Measurements from ENCODE around the gene CREB1.
"Not testable (repeated sequence)": the region's sequence is repeated elsewhere in the genome, so short reads cannot be mapped to it uniquely, and the experiment has no call there.

The CREB1 gene

DNA sequence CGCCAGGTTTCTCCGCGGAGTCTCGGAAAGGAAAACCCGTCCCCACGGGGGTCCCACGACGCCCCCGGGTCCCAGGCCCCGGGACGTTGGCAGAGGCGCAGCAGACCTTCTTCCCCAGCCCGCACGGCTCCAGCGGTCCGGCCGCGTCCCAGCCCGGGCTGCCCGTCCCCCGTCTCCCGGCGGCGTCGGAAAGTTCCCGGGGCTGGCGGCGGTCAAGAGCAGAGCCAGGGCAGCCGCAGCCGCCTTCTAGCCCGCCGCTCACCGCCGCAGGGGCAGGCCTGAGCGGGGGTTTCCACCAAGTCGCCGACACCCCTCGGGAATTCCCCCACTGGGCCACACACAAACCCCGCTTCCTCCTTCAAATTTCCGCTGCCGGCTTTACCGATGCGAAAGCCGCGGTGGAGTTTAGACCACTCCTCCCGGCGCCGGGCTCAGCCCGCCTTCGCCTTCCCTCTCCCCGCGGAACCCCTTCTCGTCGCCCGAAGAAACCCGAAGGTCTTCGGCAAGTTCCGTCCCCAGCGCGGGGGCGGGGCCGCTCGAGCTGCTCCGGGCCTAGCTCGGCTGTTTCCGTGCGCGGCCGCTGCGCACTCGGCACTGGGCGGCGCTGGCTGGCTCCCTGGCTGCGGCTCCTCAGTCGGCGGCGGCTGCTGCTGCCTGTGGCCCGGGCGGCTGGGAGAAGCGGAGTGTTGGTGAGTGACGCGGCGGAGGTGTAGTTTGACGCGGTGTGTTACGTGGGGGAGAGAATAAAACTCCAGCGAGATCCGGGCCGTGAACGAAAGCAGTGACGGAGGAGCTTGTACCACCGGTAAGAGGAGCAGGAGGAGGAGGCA, at the start of gene CREB1:
TSS of gene CREB1 (plus strand) at position 633 of the 830 bp plus-strand sequence. CDS start 25,674 bp downstream, outside the sequence.
- peak; percentile 99 to 100 for DNase-seq

DNA sequence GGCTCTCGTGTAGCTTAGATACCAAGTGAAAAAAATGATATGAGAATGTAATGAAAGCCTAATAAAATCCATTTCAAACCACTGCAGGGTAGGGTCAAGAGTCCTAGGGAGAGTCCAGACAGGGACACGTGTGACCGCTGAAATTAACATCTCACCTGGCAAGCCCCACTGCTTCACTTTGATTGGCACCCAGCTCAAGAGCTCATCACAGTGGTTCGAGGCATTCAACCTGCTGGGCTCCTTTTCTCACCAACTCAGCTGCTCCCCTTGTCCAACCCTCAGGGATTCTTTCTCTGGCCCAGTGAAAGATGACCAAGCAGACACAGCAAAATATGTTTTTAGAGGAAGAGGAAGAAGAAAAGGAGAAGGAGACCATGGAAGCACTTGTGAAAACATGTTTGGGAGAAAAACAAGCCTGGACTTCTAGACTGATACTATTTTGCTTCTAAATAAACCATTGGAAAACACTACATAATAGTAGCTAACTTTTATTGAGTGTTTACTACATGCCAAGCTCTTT, 49.2 kb upstream of the CREB1 start:
- DNase-seq = no peak

DNA sequence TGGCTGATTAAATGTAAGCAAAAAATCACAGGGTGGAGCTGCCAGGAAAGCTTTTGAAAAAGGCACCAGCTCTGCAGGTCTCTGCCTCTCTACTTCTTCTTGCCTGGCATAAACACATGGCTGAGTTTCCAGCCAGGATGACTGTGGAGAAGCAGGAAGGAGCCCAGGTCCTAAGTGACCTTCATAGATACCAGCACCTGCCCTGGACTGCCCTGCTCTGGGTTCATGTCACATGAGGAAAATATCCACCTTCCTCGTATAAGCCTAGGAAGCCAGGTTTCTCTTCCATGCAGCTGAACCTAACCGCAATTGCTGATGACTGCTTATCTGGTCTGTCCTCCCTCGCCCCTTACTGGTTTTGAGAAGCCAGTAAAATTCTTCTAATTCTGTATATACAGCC, 47.8 kb upstream of the CREB1 start:
- no peak for DNase-seq

DNA sequence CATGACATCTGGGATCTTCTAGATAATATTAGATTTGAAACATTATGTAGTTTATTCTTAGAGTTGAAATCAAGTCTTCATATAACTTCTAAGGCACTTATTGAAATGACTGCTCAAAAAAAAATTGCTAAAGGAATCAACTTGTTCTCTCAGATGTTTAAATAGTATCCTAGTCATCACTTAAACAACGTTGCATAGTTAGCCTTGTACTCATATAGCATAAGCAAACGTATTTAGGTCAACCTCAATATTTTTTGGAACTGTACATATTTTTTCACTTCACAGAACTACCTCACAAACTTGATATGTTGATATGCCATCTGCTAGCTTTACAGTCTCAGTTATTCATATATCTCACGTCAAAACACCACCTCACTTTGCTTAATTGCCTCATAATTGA, 47.1 kb upstream of the CREB1 start:
- DNase-seq = no peak

DNA sequence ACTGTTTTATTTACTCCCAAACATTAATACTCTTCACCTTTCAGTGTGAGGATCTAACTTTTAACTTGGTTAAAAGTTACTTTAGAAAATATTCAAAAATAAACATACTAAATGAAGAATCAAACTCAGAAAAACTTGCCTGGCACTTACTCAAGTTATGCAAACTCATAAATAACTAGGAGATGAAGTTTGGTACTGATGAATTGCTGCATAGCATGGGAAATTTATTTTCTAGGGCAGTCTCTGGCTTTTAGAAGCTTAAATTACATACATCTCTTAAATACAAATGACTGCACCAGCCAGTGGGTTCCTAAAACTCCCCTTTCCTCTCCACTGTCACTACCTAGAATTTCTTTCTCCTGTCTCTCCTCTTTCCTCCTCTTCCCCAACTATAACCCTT, 46.7 kb upstream of the CREB1 start:
- DNase-seq = no peak

DNA sequence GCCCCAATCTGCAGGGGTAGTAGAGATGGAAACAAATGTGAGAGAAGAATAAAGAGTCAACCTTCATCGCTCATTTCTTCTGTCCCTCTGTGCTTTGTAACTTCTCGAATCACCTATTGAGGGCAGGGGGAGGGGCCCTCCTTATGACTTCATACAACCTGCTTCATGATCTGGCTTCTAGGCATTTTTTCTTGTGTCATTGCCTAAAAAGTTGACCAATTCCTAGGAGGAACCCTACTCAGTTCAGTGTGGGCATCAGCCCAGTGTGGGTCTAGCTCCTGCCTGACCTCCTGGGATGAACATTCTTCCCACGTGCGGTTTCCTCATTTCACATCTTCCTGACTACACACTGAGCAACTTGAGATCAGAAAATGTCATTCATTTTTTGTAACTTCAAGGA, 46.3 kb upstream of the CREB1 start:
- DNase-seq = no peak

DNA sequence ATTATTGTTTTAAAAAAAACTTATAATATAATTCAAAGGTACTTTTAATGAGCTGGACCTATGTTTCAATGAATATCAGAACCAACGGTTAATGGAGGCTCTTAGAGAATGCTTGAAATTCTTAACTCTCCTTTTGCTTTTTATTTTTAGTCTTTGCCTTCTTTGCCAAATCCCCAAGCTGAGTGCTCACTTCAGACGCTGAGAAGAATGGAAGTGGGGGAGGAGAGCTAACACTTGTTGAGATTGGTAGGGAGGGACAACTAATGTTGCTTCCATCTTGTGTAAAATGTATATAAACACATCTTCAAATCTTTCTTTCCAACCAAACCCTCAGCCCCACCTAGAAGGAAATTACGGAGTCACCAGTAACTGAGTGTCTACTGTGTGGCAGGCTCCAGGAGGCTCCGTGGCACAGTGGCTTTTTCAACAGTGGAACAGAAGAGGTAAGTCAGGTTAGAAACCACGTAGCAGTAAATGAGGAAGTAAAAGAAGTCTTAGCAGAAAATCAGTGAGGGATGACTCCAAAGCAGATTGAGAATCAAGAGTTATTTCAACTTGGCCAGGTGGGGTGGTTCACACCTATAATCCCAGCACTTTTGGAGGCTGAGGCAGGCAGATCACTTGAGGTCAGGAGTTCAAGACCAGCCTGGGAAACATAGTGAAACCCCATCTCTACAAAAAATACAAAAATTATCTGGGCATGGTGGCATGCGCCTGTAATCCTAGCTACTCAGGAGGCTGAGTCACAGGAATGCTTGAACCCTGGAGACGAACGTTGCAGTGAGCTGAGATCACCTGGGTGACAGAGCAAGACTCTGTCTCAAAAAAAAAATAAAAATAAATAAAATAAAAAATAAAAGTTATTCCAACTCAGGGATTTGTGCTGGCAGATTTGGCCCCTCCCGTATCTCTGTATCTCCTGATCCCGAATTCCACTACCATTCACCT, 45.0 kb upstream of the CREB1 start:
- no peak for DNase-seq

DNA sequence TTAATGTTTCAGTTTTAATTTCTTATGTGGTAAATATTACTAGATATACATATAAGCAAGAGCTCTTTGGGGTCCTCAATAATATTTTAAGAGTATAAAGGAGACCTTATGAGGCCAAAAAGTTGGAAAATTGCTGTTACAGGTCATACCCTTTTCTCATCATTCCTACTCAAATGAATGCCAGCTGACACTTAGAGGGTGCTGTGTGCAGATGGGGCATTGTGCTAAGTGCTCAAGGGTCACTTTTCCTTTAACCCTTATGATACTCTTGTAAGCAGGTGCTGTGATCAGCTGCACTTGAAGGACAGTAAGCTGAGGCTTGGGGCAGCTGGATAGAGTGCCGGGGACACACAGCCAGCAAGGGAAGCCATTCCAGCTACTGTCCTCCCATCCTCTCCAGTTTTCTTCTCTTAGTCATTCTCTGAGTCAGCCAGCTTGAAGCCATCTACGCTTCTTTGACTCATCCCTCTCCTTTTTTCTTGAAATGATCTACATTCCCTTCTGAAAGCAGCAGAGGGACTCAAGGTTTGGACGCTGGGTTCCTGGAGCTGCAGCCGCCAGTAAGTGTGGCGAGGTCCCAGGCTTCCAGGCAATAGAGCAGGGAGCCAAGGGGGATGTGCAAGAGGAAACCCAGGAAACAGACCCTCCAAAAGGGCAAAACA, 42.0 kb upstream of the CREB1 start:
- no peak for DNase-seq

DNA sequence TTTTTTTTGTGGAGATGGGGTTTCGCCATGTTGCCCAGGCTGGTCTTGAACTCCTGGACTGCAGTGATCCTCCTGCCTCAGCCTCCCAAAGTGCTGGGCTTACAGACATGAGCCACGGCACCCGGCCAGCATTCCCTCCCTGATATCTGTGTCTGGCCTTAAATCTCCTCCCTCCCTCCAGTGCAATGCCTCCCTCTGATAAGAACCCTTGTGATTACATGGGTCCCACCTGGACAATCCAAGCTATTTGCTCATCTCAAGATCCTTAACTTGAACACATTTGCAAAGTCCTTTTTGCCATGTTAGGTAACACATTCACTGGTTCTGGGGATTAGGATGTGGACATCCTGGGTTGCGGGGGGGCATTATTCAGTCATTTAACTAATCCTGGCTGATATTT, 40.5 kb upstream of the CREB1 start:
- no peak for DNase-seq

DNA sequence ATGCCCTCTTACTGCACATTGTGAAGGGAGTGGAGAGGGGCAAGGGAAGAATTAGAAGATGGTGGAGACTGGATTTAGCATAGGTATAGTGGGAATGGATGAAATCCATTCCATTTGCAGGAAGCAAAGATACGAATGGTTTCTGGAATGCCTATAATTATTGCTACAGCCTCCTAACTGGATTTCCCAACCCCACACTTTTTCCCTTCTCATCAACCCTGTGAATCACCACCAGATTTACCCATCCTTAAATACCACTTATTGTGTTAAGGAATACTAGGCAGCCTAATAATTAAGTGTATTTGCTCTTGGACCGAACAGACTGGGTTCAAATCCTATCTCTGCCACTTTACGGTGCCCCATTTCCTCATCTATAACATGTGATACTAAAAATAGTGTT, 39.3 kb upstream of the CREB1 start:
- no peak for DNase-seq

DNA sequence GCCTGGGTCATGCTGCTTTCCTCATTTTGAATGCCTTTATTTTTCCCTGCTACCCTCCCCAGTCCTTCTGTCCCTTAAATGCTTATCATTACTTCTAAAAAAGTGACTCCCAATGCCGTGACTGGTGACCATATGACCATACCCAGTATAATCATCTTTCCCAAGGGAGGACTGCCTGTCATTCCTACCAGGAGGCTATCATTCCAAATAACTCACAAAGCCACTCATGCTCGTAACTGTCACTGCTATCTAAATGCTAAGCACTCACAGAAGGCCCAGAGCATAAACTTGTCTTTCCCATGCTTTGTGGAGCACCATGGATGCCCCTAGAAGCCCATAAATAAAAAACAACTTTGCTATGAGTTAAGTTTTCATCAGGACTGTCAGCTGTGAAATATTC, 38.7 kb upstream of the CREB1 start:
- DNase-seq = no peak

DNA sequence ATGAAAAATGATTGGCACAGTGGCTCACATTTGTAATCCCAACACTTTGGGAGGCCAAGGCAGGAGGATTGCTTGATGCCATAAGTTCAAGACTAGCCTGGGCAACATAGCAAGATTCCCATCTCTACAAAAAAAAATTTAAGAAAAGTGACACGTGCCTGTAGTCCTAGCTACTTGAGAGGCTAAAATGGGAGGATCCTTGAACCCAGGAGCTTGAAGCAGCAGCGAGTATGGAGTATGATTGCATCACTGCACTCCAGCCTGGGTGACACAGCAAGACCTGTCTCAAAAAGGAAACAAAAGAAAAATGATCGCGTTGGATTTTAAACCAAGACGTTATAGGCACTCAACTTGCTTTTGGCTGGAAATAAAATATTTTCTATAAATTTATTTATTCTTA, 37.8 kb upstream of the CREB1 start:
- DNase-seq = no peak

DNA sequence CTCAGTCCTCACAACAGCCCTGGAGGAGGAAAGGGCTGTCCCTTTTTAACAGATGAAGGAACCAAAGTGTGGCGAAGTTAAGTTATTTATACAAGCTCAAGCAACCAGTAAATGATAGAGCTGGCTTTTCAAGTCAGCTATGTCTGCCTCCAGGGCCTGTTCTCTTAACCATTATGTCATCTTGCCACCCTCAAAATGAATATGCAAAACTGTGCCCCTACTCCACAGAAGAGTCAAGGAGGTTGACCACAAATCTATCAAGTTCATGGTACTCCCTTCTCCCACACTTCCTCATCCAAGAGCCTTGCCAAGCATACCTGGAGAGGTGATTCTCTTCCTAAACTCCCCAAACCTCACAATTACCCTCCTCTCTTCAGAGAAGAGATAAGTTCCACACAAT, 37.3 kb upstream of the CREB1 start:
- no peak for DNase-seq

DNA sequence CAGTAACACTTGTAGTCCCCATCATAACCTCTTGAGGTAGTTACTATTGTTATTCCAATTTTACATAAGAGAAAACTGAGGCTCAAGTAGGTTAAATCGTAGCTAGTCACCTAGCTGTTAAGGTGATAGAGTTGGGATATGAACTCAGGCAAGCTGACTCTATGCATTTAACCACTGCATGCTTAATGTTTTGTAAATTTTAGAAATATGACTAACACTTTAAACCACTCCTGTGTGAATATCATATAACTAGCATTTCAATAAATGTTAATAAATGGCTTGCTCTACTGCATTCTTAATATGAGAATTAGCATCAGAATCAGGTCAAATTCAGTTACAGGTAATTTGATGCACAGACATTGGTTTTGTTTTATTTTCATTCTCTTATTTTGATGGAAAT, 35.6 kb upstream of the CREB1 start:
- no peak for DNase-seq

DNA sequence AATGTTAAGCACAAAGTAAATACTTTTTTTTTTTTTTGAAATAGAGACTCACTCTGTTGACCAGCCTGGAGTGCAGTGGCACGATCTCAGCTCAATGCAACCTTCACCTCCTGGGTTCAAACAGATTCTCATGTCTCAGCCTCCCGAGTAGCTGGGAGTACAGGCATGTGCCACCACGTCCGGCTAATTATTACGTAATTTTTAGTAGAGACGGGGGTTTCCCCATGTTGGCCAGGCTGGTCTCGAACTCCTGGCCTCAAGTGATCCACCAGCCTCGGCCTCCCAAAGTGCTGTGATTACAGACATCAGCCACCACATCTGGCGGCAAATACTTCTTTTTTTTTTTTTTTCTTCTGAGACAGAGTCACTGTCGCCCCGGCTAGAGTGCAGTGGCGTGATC, 32.8 kb upstream of the CREB1 start:
- DNase-seq = not testable (repeated sequence)

DNA sequence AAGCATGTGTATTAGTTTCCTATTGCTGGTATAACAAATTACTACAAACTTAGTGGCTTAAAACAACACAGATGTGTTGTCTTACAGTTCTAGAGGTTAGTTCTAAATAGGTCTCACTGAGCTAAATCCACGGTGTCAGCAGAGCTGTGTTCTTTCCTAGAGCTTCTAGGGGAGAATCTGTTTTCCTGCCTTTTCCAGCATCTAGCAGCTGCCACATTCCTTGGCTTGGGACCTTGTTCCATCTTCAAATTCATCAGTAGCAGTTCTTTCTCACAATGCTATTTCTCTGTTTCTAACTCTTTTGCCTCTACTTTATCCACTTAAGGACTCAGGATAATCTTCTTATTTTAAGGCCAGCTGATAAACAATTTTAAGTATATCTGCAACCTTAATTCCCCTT, 32.2 kb upstream of the CREB1 start:
- no peak for DNase-seq

DNA sequence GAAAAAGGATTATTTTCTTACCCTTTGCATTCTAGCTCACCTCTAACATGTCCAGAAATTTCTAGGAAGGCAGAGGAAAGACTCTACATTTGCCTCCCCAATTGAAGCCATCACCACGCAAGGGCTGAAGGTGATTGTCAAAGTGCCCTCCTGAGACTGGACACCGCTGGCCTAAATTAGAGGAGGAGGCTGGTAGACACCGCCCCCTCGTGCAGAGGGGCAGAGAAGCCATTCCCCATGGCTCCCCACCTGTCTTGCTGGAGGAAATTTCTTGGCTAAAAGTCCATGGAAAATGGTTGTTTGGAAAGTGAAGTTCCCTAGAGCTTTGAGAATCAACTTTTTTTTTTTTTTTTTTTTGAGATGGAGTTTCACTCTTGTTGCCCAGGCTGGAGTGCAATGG, 31.3 kb upstream of the CREB1 start:
- no peak for DNase-seq

DNA sequence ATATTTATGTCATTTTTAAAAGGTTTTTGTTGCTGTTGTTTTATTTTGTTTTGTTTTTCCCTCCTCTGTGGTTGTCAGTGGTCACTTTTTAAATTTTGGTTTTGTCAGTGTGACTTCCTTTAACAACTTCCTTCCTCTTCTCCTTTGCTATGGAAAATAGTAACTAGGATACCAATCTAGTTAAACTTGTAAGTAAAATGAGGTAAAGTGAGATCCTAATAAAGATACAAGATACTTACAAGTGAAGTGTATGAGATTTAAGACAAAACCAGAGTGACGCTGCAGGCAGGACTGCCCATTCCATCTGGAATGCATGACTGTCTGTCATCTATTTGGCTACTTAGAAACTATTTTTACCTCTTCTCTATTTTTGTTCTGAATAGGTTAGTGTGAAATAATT, 30.6 kb upstream of the CREB1 start:
- peak in 1 of 2 donors; percentile 22 for DNase-seq

DNA sequence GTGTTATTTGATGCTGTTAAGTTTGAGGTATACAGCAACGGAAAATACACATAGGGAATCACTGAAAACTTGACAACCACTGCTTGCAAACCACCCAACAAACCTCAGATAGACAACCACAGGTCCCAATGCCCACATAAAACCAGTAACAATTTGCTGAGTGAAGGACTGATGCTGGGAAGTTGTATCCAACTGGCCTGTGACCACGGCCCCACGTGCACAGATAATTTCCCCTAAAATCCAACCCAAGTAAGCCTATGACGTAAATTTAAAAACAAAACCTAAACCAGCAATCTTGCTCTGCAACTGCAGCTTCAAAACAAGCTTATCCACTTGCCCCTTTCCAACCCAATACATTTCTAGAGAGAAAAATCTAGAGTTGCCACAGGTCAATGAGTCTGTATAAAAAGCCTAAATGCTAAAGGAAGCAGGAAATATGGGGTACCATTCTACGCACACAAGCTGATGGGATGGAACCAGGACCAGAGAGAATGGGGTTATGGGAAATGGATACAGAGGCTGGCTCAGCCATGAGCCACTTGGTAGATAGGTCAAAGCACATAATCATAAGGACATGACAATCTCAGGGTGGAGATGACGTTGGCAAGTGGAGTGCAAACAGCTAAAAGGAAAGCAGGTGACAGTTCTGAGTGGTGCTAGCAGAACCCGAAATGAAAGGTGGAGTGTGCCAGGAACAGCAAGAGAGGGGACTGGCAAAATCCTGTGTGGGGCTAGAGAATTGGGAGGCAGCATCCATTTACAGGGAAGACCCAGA, 27.8 kb upstream of the CREB1 start:
- DNase-seq = no peak

DNA sequence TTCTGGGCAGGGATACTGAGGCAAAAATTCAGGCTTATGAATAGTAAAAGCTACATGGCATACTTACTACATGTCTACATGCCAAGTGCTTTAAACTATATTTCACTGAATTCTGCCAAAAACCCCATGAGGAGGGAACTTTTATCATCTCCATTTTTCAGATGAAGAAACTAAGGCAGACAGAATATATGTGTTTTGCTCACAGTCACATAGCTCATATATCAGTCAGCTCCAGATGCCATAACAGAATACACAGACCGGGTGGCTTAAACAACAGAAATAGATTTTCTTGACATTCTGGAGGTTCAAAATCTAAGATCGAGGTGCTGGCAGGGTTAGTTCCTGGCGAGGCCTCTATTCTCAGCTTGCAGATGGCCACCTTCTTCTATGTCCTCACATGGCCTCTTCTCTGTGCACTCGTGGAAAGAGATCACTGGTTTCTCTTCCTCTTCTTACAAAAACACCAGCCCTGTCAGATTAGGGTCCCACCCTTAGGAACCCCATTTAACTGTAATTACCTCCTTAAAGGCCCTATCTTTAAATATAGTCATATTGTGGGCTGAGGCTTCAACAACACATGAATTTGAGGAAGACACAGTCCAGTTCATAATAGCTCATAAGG, 27.1 kb upstream of the CREB1 start:
- peak in 1 of 2 donors; percentile 58 for DNase-seq

DNA sequence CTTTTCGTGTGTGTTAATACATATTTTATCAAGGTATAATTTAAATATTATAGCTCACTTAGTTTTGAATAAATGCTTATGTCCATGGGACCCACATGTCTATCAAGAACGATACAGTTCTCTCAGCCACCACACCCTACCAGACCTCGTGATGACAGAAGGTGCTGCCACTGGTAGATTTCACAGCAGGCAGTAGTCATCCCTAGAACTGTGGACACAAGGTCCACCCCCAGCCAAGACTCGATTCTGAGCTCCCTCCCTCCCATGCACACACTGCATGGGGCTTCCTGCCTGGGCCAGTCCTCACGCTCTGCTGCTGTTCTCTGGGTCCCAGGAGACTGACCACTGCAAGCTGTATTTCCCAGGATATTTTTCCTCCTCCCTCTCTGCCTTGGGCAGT, 26.5 kb upstream of the CREB1 start:
- peak in 1 of 2 donors; percentile 55 for DNase-seq

Data from CD4-positive, alpha-beta T cell treated with Interleukin-4 for 1 hour (primary cell).